ENCODE data around the gene HERPUD1. TPM values are rescaled to one million over a fixed set of nuclear protein-coding genes. Genes with fewer than 3 reads are reported as not detected.

HERPUD1 gene
- total and polyA plus RNA-seq, 2 of the 8 experiments (the other 6 are each of a cell fraction or from before 2014, with no cell fraction given) = 23.3 to 34.7 TPM

- no peak for TF ChIP-seq EP300 (IDR thresholded peaks at IDR 0.05; ENCODE audit: borderline replicate concordance in 1 of 2, low read depth in 2 of 2, low read length in 2 of 2)
- TF ChIP-seq SP4 (IDR thresholded peaks at IDR 0.05; ENCODE audit: low read length) = no peak
- TF ChIP-seq ATF2 (IDR thresholded peaks at IDR 0.05; ENCODE audit: low read length) = no peak
- no peak for TF ChIP-seq ATF3 (IDR thresholded peaks at IDR 0.05; ENCODE audit: insufficient read depth, low read depth, low read length)
- TF ChIP-seq CHD1 (IDR thresholded peaks at IDR 0.05; ENCODE audit: low read depth, low read length) = no peak
- no peak for TF ChIP-seq HDAC2 (IDR thresholded peaks at IDR 0.05; ENCODE audit: borderline replicate concordance in 1 of 2, low read depth in 2 of 2, low read length in 2 of 2)
These were observed 19.2 kb downstream of the HERPUD1 start (continued) for GRCh38 chr16:56950881-56951771.
